ENCODE measurements around the gene CSRP1. TPM values are rescaled to one million over a fixed set of nuclear protein-coding genes. Genes with fewer than 3 reads are reported as not detected.

The CSRP1 gene
- polyA plus RNA-seq, 1 donor from 2014 or later, result 4.2 TPM

DNA sequence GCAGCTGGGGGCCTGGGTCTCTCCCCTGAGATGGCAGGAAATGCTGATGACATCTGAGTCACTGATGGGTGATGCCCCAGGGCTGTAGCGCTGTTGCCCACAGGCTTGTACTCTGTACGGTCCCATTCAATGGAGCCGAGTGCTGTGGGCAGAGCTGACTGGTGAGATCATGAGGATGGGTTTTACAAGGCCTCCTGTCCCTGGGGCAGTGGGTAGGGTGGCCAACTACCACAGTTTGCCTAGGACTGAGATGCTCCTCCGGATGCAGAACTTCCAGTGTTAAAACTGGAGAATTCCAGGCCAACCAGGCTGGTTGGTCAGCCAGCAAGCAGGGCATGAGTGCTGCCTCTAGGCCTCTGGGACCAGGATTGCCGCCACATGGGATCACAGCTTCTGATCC is 47.1 kb downstream of the CSRP1 start:
- TF ChIP-seq, protein P1, sequence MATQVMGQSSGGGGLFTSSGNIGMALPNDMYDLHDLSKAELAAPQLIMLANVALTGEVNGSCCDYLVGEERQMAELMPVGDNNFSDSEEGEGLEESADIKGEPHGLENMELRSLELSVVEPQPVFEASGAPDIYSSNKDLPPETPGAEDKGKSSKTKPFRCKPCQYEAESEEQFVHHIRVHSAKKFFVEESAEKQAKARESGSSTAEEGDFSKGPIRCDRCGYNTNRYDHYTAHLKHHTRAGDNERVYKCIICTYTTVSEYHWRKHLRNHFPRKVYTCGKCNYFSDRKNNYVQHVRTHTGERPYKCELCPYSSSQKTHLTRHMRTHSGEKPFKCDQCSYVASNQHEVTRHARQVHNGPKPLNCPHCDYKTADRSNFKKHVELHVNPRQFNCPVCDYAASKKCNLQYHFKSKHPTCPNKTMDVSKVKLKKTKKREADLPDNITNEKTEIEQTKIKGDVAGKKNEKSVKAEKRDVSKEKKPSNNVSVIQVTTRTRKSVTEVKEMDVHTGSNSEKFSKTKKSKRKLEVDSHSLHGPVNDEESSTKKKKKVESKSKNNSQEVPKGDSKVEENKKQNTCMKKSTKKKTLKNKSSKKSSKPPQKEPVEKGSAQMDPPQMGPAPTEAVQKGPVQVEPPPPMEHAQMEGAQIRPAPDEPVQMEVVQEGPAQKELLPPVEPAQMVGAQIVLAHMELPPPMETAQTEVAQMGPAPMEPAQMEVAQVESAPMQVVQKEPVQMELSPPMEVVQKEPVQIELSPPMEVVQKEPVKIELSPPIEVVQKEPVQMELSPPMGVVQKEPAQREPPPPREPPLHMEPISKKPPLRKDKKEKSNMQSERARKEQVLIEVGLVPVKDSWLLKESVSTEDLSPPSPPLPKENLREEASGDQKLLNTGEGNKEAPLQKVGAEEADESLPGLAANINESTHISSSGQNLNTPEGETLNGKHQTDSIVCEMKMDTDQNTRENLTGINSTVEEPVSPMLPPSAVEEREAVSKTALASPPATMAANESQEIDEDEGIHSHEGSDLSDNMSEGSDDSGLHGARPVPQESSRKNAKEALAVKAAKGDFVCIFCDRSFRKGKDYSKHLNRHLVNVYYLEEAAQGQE (IDR thresholded peaks at IDR 0.05; ENCODE audit: borderline replicate concordance), result no peak
- TF ChIP-seq POLR2AphosphoS5 (IDR thresholded peaks at IDR 0.05) (no peak), TAF1 (IDR thresholded peaks at IDR 0.05; ENCODE audit: low read depth) (no peak), RAD21 (conservative IDR thresholded peaks at IDR 0.05) (no peak), SMC3 (conservative IDR thresholded peaks at IDR 0.05; ENCODE audit: poor library complexity) (no peak), EZH2 (IDR thresholded peaks at IDR 0.05; ENCODE audit: borderline replicate concordance, insufficient read depth, low read length, poor library complexity, severe bottlenecking) (no peak), MXI1 (conservative IDR thresholded peaks at IDR 0.05; ENCODE audit: poor library complexity, severe bottlenecking) (no peak), EP300 (conservative IDR thresholded peaks at IDR 0.05; ENCODE audit: poor library complexity, severe bottlenecking) (no peak)
- TF ChIP-seq, protein P2, sequence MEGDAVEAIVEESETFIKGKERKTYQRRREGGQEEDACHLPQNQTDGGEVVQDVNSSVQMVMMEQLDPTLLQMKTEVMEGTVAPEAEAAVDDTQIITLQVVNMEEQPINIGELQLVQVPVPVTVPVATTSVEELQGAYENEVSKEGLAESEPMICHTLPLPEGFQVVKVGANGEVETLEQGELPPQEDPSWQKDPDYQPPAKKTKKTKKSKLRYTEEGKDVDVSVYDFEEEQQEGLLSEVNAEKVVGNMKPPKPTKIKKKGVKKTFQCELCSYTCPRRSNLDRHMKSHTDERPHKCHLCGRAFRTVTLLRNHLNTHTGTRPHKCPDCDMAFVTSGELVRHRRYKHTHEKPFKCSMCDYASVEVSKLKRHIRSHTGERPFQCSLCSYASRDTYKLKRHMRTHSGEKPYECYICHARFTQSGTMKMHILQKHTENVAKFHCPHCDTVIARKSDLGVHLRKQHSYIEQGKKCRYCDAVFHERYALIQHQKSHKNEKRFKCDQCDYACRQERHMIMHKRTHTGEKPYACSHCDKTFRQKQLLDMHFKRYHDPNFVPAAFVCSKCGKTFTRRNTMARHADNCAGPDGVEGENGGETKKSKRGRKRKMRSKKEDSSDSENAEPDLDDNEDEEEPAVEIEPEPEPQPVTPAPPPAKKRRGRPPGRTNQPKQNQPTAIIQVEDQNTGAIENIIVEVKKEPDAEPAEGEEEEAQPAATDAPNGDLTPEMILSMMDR (IDR thresholded peaks at IDR 0.05; ENCODE audit: poor library complexity, severe bottlenecking), result no peak
- H3K79me2 ChIP-seq (replicated peaks; ENCODE audit: insufficient read depth, low read length), result no peaks in the 10 kb centered on the region
- H3K36me3 ChIP-seq (ENCODE audit: insufficient read depth, low read length), result no peaks in the 10 kb centered on the region
- no peak overlapping the region for H3K4me2 ChIP-seq (ENCODE audit: low read length)
- no peaks in the 10 kb centered on the region for H4K20me1 ChIP-seq (ENCODE audit: insufficient read depth)
- H3K4me3 ChIP-seq (ENCODE audit: low read length), result no peak overlapping the region
- no peaks in the 10 kb centered on the region for H3K9me2 ChIP-seq (ENCODE audit: insufficient read depth, low read length)
- H3K9me3 ChIP-seq (ENCODE audit: low read length), result no peaks in the 10 kb centered on the region
- H3F3A ChIP-seq (ENCODE audit: insufficient read depth, low read length, poor library complexity, severe bottlenecking), result no peaks in the 10 kb centered on the region
- no peak overlapping the region for H2AFZ ChIP-seq (ENCODE audit: low read depth, low read length)
- no peak overlapping the region for H3K9ac ChIP-seq (ENCODE audit: low read length)
- H3K27me3 ChIP-seq (ENCODE audit: insufficient read depth, low read depth, low read length), result no peaks in the 10 kb centered on the region
- H3K27ac ChIP-seq (ENCODE audit: low read length), result no peak overlapping the region

DNA sequence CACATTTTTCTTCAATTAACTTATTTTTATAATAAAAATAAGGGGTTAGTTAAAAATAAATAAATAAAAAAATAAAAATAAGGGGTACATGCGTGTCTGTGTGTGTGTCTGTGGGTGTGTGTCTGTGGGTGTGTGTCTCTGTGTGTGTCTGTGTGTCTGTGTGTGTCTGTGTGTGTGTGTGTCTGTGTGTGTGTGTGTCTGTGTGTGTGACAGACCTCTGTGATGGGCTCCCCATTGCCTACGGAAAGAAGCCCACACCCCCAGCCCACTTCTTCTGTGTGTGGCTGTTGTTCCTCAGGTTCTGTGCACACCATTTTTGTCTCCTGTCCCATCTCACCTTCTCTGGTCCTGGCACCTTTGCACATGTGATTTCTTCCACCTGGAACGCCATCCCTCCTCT is 47.9 kb downstream of the CSRP1 start:
- H3K9me2 ChIP-seq (ENCODE audit: insufficient read depth, low read length), result no peaks in the 10 kb centered on the region

More for the DNA sequence above, 47.9 kb downstream of the CSRP1 start:
- no peak overlapping the region for H2AFZ ChIP-seq (ENCODE audit: low read depth, low read length)
- no peak overlapping the region for H3K4me3 ChIP-seq (ENCODE audit: low read length)
- no peaks in the 10 kb centered on the region for H4K20me1 ChIP-seq (ENCODE audit: insufficient read depth)
- no peak overlapping the region for H3K27ac ChIP-seq (ENCODE audit: low read length)
- no peaks in the 10 kb centered on the region for H3K36me3 ChIP-seq (ENCODE audit: insufficient read depth, low read length)
- no peak overlapping the region for H3K4me2 ChIP-seq (ENCODE audit: low read length)
- H3K27me3 ChIP-seq (ENCODE audit: insufficient read depth, low read depth, low read length), result no peaks in the 10 kb centered on the region
- no peaks in the 10 kb centered on the region for H3F3A ChIP-seq (ENCODE audit: insufficient read depth, low read length, poor library complexity, severe bottlenecking)
- no peaks in the 10 kb centered on the region for H3K9me3 ChIP-seq (ENCODE audit: low read length)
- H3K9ac ChIP-seq (ENCODE audit: low read length), result no peak overlapping the region
- no peaks in the 10 kb centered on the region for H3K79me2 ChIP-seq (replicated peaks; ENCODE audit: insufficient read depth, low read length)
- TF ChIP-seq MXI1 (conservative IDR thresholded peaks at IDR 0.05; ENCODE audit: poor library complexity, severe bottlenecking), result no peak
- no peak for TF ChIP-seq RAD21 (conservative IDR thresholded peaks at IDR 0.05)
- TF ChIP-seq TAF1 (IDR thresholded peaks at IDR 0.05; ENCODE audit: low read depth), result no peak
- TF ChIP-seq, protein P1 (IDR thresholded peaks at IDR 0.05; ENCODE audit: borderline replicate concordance), result no peak
- TF ChIP-seq EP300 (conservative IDR thresholded peaks at IDR 0.05; ENCODE audit: poor library complexity, severe bottlenecking), result no peak
- no peak for TF ChIP-seq EZH2 (IDR thresholded peaks at IDR 0.05; ENCODE audit: borderline replicate concordance, insufficient read depth, low read length, poor library complexity, severe bottlenecking)
- no peak for TF ChIP-seq POLR2AphosphoS5 (IDR thresholded peaks at IDR 0.05)
- TF ChIP-seq, protein P2 (IDR thresholded peaks at IDR 0.05; ENCODE audit: poor library complexity, severe bottlenecking), result no peak
- TF ChIP-seq SMC3 (conservative IDR thresholded peaks at IDR 0.05; ENCODE audit: poor library complexity), result no peak
